ENCODE data around the gene ADCK1.
A peak's percentile ranks its signal among the peaks of the same experiment; 100 is the strongest.
"Not testable (repeated sequence)": the region's sequence is repeated elsewhere in the genome, so short reads cannot be mapped to it uniquely, and the experiment has no call there.

The ADCK1 gene

GRCh38 chr14:77799863-77800730, at the start of gene ADCK1:
ADCK1 (plus strand) TSS chr14:77800109; CDS start chr14:77818979, 18,870 bp downstream.
- Histone ChIP-seq H3K9me3 (ENCODE audit: control insufficient read depth in 1 of 2, low read length in 2 of 2) (no peaks in the 10 kb centered on the region), H3K27me3 (ENCODE audit: low read depth, low read length) (no peaks in the 10 kb centered on the region), H3K27ac (ENCODE audit: low read length) (peak within 1 kb of the TSS; percentile 82), H3K4me1 (ENCODE audit: control insufficient read depth in 1 of 2, insufficient read depth in 2 of 2, low read length in 2 of 2) (no peaks in the 10 kb centered on the region), H3K4me3 (ENCODE audit: low read depth in 1 of 2, low read length in 2 of 2) (peak within 1 kb of the TSS; percentile 75 to 91), H3K36me3 (ENCODE audit: control insufficient read depth in 1 of 2, insufficient read depth in 2 of 2, low read length in 2 of 2) (no peaks in the 10 kb centered on the region)

DNA sequence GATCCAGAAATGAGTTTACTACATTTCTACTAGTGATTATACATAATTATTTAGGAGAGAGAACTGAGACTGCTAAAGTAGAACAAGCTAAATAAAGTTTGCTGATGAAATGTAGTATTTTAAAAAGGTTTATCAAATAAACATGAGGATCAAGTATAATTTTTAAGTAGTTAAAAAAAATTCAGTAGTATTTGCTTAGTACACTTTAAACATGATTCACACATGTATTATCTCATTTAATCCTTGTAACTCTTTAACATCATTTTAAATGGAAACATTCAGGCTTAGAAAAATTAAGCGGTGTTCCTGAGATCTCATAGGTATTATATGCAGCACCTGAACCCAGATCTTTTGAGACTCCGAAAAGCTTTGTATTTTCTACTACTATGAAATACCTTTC, 47.6 kb upstream of the ADCK1 start:
- peaks cover 0 to 2% of the 10 kb centered on the region in 2 donors for H3K4me1 ChIP-seq (ENCODE audit: control insufficient read depth in 1 of 2, insufficient read depth in 2 of 2, low read length in 2 of 2)
- peaks cover 32 to 36% of the 10 kb centered on the region in 2 donors for H3K36me3 ChIP-seq (ENCODE audit: control insufficient read depth in 1 of 2, insufficient read depth in 2 of 2, low read length in 2 of 2)
- no peak overlapping the region for H3K4me3 ChIP-seq (ENCODE audit: low read depth in 1 of 2, low read length in 2 of 2)
- H3K27ac ChIP-seq (ENCODE audit: low read length), result no peak overlapping the region
- no peaks in the 10 kb centered on the region for H3K9me3 ChIP-seq (ENCODE audit: control insufficient read depth in 1 of 2, low read length in 2 of 2)
- H3K27me3 ChIP-seq (ENCODE audit: low read depth, low read length), result no peaks in the 10 kb centered on the region

DNA sequence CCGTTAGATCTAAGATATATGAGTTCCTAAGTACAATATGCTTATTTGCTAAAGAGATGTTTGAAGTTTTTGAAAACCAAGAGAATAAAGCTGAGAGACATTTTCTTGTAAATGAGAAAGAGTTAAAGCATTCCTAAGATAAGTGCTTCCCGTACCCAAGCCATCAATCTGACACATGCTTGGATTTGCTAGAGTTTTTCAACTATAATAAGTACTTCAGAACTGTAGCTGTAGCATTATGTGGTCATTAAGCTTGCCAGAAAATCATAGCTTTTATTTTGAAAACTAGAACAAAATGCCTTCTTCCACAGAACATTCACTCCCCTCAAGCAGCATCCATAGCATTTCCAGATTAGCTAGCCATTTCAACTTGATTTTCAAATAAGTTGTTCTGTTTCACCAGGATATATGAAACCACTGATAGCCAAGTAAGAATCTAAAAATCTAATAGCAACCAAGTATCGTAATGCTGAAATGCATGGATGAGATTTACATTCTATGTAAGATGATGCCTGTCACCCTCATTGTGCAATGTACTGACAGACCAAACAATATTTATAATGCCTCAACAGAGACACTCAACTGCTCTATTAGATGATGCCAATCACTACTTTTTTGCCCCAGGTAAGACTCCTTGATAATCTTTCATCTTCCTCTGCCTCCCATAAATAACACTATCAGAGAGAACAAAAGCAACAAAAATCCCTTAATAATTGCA, 47.0 kb upstream of the ADCK1 start:
- Histone ChIP-seq H3K27me3 (ENCODE audit: low read depth, low read length) (no peaks in the 10 kb centered on the region), H3K9me3 (ENCODE audit: control insufficient read depth in 1 of 2, low read length in 2 of 2) (no peaks in the 10 kb centered on the region), H3K4me3 (ENCODE audit: low read depth in 1 of 2, low read length in 2 of 2) (no peak overlapping the region), H3K27ac (ENCODE audit: low read length) (no peak overlapping the region), H3K36me3 (ENCODE audit: control insufficient read depth in 1 of 2, insufficient read depth in 2 of 2, low read length in 2 of 2) (peaks cover 30 to 38% of the 10 kb centered on the region in 2 donors), H3K4me1 (ENCODE audit: control insufficient read depth in 1 of 2, insufficient read depth in 2 of 2, low read length in 2 of 2) (peaks cover 0 to 8% of the 10 kb centered on the region in 2 donors)

DNA sequence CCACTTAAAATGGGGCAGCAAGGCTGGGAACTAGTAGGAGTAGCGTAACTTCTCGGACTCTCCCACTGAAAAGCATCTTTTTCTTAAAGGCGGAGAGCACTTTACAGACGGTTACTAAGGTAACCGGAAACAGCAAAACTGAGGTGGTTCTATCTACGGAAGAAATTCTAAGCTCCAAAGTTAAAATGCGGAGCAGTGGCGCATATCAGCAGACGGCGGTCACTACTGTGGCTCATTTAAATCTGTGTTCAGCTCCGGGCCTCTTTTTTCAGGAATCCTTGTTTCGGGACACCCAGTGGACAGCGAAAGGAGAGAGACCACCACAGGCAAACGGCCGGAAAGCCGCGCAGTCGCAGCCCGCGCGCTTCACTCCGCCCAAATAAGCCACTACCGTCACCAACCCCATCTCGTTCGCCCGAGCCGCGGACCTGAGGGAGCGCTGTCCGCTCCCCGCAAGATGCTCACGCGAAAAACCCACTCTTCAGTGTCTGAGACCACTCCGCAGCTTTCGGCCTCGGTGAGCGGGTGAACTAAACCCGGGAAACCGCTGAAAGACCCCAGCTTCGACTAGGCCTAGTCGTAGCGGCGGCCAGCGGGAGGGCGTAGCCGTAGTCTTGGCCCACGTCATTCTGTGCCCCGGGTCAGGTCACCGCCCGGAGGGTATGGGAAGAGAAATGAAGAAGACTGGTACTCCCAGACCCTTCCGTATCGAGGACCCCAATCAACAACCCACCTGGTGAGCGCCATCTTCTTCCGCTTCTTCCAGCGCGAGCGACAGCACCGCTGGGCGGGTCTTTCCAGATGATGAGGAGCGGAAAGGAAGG, 39.3 kb upstream of the ADCK1 start, which contains the start of gene SNW1:
SNW1 (minus strand) TSS at position 776 of the 824 bp plus-strand sequence; CDS start at position 747, 29 bp downstream.
- Histone ChIP-seq H3K27ac (ENCODE audit: low read length) (peak within 1 kb of the TSS; percentile 99), H3K4me3 (ENCODE audit: low read depth in 1 of 2, low read length in 2 of 2) (peak within 1 kb of the TSS; percentile 82 to 98), H3K9me3 (ENCODE audit: control insufficient read depth in 1 of 2, low read length in 2 of 2) (no peaks in the 10 kb centered on the region), H3K27me3 (ENCODE audit: low read depth, low read length) (no peaks in the 10 kb centered on the region), H3K36me3 (ENCODE audit: control insufficient read depth in 1 of 2, insufficient read depth in 2 of 2, low read length in 2 of 2) (peaks cover 0 to 4% of the 10 kb centered on the region in 2 donors), H3K4me1 (ENCODE audit: control insufficient read depth in 1 of 2, insufficient read depth in 2 of 2, low read length in 2 of 2) (peaks cover 11 to 37% of the 10 kb centered on the region in 2 donors)

GRCh38 chr14:77761205-77761931, 38.5 kb upstream of the ADCK1 start:
- Histone ChIP-seq H3K27me3 (ENCODE audit: low read depth, low read length) (no peaks in the 10 kb centered on the region), H3K4me3 (ENCODE audit: low read depth in 1 of 2, low read length in 2 of 2) (peak overlapping the region; percentile 82 to 98), H3K9me3 (ENCODE audit: control insufficient read depth in 1 of 2, low read length in 2 of 2) (no peaks in the 10 kb centered on the region), H3K27ac (ENCODE audit: low read length) (peak overlapping the region; percentile 99), H3K36me3 (ENCODE audit: control insufficient read depth in 1 of 2, insufficient read depth in 2 of 2, low read length in 2 of 2) (peaks cover 0 to 4% of the 10 kb centered on the region in 2 donors), H3K4me1 (ENCODE audit: control insufficient read depth in 1 of 2, insufficient read depth in 2 of 2, low read length in 2 of 2) (peaks cover 11 to 37% of the 10 kb centered on the region in 2 donors)

DNA sequence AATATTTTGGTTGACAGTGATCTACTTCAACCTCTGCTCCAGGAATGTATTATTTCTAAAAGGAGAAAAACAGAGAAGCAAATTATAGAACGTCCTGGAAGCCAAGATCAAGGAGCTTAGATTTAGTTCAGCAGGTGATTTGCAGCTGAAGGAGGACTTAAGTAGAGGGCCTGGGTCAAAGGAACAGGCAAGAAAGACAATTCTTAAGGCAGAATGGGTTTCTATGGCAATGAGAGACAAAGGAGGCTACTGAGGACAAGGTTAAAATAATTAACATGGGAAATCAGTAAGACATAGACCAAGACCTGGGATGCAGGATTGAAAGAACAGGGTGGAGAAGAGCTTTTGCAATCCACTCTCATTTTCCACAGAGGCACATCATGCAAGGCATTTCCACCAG, 36.6 kb upstream of the ADCK1 start:
- H3K27me3 ChIP-seq (ENCODE audit: low read depth, low read length), result no peaks in the 10 kb centered on the region
- H3K4me1 ChIP-seq (ENCODE audit: control insufficient read depth in 1 of 2, insufficient read depth in 2 of 2, low read length in 2 of 2), result peaks cover 11 to 26% of the 10 kb centered on the region in 2 donors
- H3K27ac ChIP-seq (ENCODE audit: low read length), result no peak overlapping the region
- H3K9me3 ChIP-seq (ENCODE audit: control insufficient read depth in 1 of 2, low read length in 2 of 2), result no peaks in the 10 kb centered on the region
- no peak overlapping the region for H3K4me3 ChIP-seq (ENCODE audit: low read depth in 1 of 2, low read length in 2 of 2)
- no peaks in the 10 kb centered on the region for H3K36me3 ChIP-seq (ENCODE audit: control insufficient read depth in 1 of 2, insufficient read depth in 2 of 2, low read length in 2 of 2)

DNA sequence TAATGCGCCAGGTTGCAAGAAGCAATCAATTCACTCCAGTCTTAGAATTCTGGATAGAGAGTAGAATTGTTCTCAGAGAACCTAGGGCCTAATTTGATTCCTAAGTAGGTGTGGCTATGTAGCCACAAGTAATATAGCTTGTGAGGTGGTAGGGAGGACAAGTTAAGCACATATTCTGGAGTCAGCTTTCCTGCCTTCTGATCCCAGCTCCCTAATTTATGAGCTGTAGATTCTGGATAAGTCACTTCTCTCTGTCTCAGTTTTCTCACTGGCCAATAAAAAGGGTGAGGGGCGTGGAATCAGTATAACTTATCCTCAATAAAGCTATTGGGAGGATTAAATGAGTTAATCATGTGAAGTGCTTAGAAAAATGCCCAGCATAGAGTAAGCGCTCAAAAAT, 35.9 kb upstream of the ADCK1 start:
- Histone ChIP-seq H3K4me1 (ENCODE audit: control insufficient read depth in 1 of 2, insufficient read depth in 2 of 2, low read length in 2 of 2) (peaks cover 8 to 19% of the 10 kb centered on the region in 2 donors), H3K27ac (ENCODE audit: low read length) (no peak overlapping the region), H3K9me3 (ENCODE audit: control insufficient read depth in 1 of 2, low read length in 2 of 2) (no peaks in the 10 kb centered on the region), H3K36me3 (ENCODE audit: control insufficient read depth in 1 of 2, insufficient read depth in 2 of 2, low read length in 2 of 2) (no peaks in the 10 kb centered on the region), H3K27me3 (ENCODE audit: low read depth, low read length) (no peaks in the 10 kb centered on the region), H3K4me3 (ENCODE audit: low read depth in 1 of 2, low read length in 2 of 2) (no peak overlapping the region)

- H3K9me3 ChIP-seq (ENCODE audit: control insufficient read depth in 1 of 2, low read length in 2 of 2); H3K4me3 ChIP-seq (ENCODE audit: low read depth in 1 of 2, low read length in 2 of 2); H3K27ac ChIP-seq (ENCODE audit: low read length); H3K4me1 ChIP-seq (ENCODE audit: control insufficient read depth in 1 of 2, insufficient read depth in 2 of 2, low read length in 2 of 2); H3K36me3 ChIP-seq (ENCODE audit: control insufficient read depth in 1 of 2, insufficient read depth in 2 of 2, low read length in 2 of 2); H3K27me3 ChIP-seq (ENCODE audit: low read depth, low read length): not testable (repeated sequence)
Measured at GRCh38 chr14:77768442-77769069, 31.4 kb upstream of the ADCK1 start.

GRCh38 chr14:77773966-77774365, 25.9 kb upstream of the ADCK1 start:
- not testable (repeated sequence) for H3K4me1 ChIP-seq (ENCODE audit: control insufficient read depth in 1 of 2, insufficient read depth in 2 of 2, low read length in 2 of 2)

GRCh38 chr14:77782202-77782601, 17.7 kb upstream of the ADCK1 start:
- Histone ChIP-seq H3K36me3 (ENCODE audit: control insufficient read depth in 1 of 2, insufficient read depth in 2 of 2, low read length in 2 of 2) (no peaks in the 10 kb centered on the region), H3K9me3 (ENCODE audit: control insufficient read depth in 1 of 2, low read length in 2 of 2) (no peaks in the 10 kb centered on the region), H3K4me3 (ENCODE audit: low read depth in 1 of 2, low read length in 2 of 2) (no peak overlapping the region), H3K4me1 (ENCODE audit: control insufficient read depth in 1 of 2, insufficient read depth in 2 of 2, low read length in 2 of 2) (no peaks in the 10 kb centered on the region), H3K27ac (ENCODE audit: low read length) (no peak overlapping the region), H3K27me3 (ENCODE audit: low read depth, low read length) (no peaks in the 10 kb centered on the region)

More at GRCh38 chr14:77773966-77774365, 25.9 kb upstream of the ADCK1 start:
- H3K27ac ChIP-seq (ENCODE audit: low read length); H3K36me3 ChIP-seq (ENCODE audit: control insufficient read depth in 1 of 2, insufficient read depth in 2 of 2, low read length in 2 of 2); H3K27me3 ChIP-seq (ENCODE audit: low read depth, low read length); H3K4me3 ChIP-seq (ENCODE audit: low read depth in 1 of 2, low read length in 2 of 2); H3K9me3 ChIP-seq (ENCODE audit: control insufficient read depth in 1 of 2, low read length in 2 of 2): not testable (repeated sequence)
